Sciatic nerve (tissue), 2 donors: Measurements from ENCODE around the gene GSAP. TPM values are rescaled to one million over a fixed set of nuclear protein-coding genes. Genes with fewer than 3 reads are reported as not detected.

Experiments used
- ATAC-seq: fragments of 200-7000 bp; cut with Tn5 transposase; one replicate; pipeline ENCODE4 v1.9.1; 2020; ENCODE audit warnings: mild to moderate bottlenecking, moderate library complexity
- DNase-seq: peaks from one replicate; pipeline ENCODE4 v3.0.0-alpha.2; 2020; ENCODE audit warnings: low spot score
- intact Hi-C: fragments of 100-400 bp; cut with DNase I; formaldehyde crosslinking; loops from one replicate; pipeline ENCODE4 v1.14.2; 2022
- total RNA-seq: library from RNA; stranded (reverse); fragmentation: NEBNext Ultra II Directional; extraction: Animal tissue kit (Norgen Biotek cat#: 25700); gene quantifications from one replicate; pipeline ENCODE4 v1.2.1, GENCODE V29; 2021
- donor health status: DM: no; HTN: no; CAD: no.
- donor health status: DM: no; HTN: no; CAD: no.

GSAP gene
- total RNA-seq, 1 donor from 2014 or later = 22.3 TPM

GRCh38 chr7:77269360-77270093, 146.6 kb downstream of the GSAP start:
- intact Hi-C loops = no loop called here
- no peak for DNase-seq
- ATAC-seq = peak; percentile 91

DNA sequence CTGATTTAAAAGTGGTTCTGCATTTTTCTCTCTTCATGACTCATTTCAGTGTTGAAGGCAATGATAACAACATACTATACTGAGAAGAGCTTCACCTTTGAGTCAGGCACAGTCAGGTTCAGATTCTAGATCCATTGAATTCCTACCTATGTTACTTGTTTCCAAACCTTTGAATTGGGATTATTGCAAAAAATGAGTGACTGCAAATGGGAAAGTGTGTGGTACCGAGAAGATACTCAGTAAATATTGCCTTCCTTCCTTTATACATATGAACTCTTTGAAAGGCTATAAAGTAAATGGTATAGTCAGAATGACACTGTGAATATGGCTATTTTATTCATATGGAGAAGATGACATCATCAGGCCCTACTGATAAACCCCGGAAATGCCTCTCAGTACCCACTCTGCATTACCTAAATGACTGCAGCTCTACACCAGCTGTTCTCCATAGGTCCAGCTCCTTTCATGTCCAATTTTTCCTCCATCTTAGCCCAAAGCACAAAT, 149.8 kb downstream of the GSAP start:
- intact Hi-C loops = no loop called here
- no peak for ATAC-seq
- no peak for DNase-seq

- ATAC-seq = no peak
- intact Hi-C loops = no loop called here
- DNase-seq = no peak
Measured at GRCh38 chr7:77265666-77266065, 150.5 kb downstream of the GSAP start.

DNA sequence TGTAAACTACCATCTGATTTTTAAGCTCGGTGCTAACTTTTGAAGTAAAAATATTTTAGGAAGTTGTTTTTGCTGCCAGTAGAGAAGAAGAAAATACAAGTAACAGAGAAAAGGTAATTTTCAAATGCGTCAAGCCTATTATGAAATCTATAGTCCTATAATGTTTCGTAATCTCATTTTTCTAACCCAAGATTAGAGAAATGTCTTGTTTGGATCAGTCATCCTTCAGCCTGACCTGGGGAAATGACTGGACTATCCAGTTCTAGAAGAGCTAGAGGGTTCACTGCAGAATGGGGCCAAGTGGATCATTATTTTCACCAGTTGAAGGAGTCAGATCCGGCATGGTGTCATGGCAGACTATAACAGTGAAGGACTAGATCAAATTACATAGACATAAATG, 153.8 kb downstream of the GSAP start:
- intact Hi-C loops = no loop called here
- ATAC-seq = no peak

More for the DNA sequence above, 153.8 kb downstream of the GSAP start:
- DNase-seq = no peak

Other genes starting within 250 kb of the GSAP start
- gene FGL2, start 216.5 kb downstream of the GSAP start, total RNA-seq = 269 TPM
- 166 TPM for gene PTPN12, start 120.9 kb upstream of the GSAP start, total RNA-seq